HUES48 (cell line): ENCODE measurements around the gene OR2J3.
"Not testable (repeated sequence)": the region's sequence is repeated elsewhere in the genome, so short reads cannot be mapped to it uniquely, and the experiment has no call there.

Experiments
- H3K27ac ChIP-seq: one replicate; pipeline ENCODE4 v1.7.0; 2013; ENCODE audit warnings: low read depth, low read length, inconsistent platforms
- H3K27me3 ChIP-seq: 2 replicates; pipeline ENCODE4 v1.6.1; 2013; ENCODE audit warnings: mild to moderate bottlenecking, low read length; ENCODE audit not compliant: control insufficient read depth, insufficient read depth
- H3K36me3 ChIP-seq: 2 replicates; pipeline ENCODE4 v1.6.1; 2013; ENCODE audit warnings: low read length; ENCODE audit not compliant: control insufficient read depth, insufficient read depth
- H3K4me1 ChIP-seq: 2 replicates; pipeline ENCODE4 v1.6.1; 2013; ENCODE audit warnings: mild to moderate bottlenecking, low read length; ENCODE audit not compliant: control insufficient read depth, insufficient read depth
- H3K4me3 ChIP-seq: 2 replicates; pipeline ENCODE4 v1.5.1; 2013; ENCODE audit warnings: mild to moderate bottlenecking, low read depth, low read length
- H3K9ac ChIP-seq: 2 replicates; pipeline ENCODE4 v1.6.1; 2013; ENCODE audit warnings: mild to moderate bottlenecking, low read depth, low read length, moderate library complexity
- H3K9me3 ChIP-seq: 2 replicates; pipeline ENCODE4 v1.6.1; 2013; ENCODE audit warnings: low read length; ENCODE audit not compliant: control insufficient read depth, insufficient read depth

Gene OR2J3

DNA sequence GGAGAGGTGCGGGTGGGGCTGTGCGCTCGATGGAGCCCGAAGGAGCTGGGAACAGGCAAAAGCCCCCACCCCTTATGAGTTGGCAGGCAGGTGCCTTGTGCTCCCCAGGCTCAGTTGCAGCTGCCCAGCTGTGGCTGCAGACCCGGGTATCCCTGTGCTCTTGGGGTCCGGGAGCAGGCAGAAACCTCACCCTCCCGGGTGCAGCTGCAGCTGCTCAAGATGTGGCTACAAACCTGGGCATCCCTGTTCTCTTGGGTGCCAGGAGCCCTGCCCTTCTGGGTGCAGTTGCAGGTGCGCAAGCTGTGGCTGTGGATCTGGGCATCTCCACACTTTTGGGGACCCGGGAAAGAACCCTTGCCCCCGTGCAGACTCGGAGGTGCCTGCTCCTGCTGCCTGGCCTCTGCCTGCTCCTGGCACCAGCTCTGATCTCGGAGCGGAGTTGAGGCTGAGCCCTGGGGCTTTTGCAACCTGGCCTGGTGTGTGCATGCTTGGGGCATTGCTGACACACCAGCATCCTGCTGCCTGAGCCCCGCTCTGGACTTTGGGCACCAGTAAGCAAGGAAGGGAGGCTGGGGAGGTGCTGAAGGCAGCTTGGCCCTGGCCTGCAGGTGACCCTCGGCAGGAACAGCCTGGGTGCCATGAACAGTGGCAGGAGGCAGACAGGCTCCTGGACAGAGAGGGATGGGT, 21.6 kb downstream of the OR2J3 start:
- H3K4me1 ChIP-seq, result no peaks in the 10 kb centered on the region
- no peaks in the 10 kb centered on the region for H3K36me3 ChIP-seq
- H3K27me3 ChIP-seq, result no peaks in the 10 kb centered on the region
- no peak overlapping the region for H3K27ac ChIP-seq
- H3K4me3 ChIP-seq, result no peak overlapping the region
- H3K9ac ChIP-seq, result no peak overlapping the region
- H3K9me3 ChIP-seq, result no peaks in the 10 kb centered on the region

DNA sequence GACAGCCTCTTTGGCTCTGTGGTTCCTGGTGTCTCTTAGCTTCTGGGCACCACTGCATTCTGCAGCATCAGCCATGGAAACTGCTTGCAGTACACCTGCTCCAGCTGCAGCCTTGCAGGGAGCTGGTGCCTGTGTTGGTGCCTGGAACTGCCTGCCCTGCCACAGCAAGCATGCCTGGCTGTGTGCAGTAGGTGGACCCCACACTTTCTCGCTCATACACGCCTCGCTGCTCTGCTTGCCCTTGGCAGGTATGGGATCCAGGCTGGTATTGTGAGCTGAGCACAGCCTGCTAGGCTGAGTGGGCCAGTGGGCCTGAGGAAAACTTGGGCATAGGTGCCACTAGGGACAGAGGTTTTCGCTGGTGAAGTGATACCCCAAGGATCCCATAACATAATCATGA, 22.8 kb downstream of the OR2J3 start:
- Histone ChIP-seq H3K36me3 (no peaks in the 10 kb centered on the region), H3K9me3 (no peaks in the 10 kb centered on the region), H3K4me3 (no peak overlapping the region), H3K9ac (no peak overlapping the region), H3K27ac (no peak overlapping the region), H3K4me1 (no peaks in the 10 kb centered on the region), H3K27me3 (no peaks in the 10 kb centered on the region)

- no peaks in the 10 kb centered on the region for H3K36me3 ChIP-seq
- no peak overlapping the region for H3K27ac ChIP-seq
- H3K4me1 ChIP-seq, result no peaks in the 10 kb centered on the region
- H3K27me3 ChIP-seq, result no peaks in the 10 kb centered on the region
- H3K9ac ChIP-seq, result no peak overlapping the region
- H3K4me3 ChIP-seq, result no peak overlapping the region
- H3K9me3 ChIP-seq, result no peaks in the 10 kb centered on the region
These were observed 23.8 kb downstream of the OR2J3 start for GRCh38 chr6:29131691-29132090.

DNA sequence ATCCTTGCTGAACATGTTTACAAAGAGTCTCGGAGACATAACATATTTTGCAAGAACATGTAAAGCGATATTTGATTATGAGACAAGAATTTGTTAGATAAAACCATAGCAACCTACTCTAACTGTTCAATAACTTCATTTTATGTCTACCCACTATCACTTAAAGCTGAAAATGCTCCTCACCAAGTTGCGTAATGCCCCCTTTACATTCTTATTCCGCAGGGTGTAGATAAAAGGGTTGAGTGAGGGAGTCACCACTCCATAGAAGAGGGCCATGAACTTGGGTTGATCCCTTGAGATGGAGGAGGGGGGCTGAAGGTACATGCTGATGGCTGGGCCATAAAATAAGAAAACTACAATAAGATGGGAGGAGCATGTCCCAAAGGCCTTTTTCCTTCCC, 29.9 kb downstream of the OR2J3 start:
- Histone ChIP-seq H3K4me3 (no peak overlapping the region), H3K9me3 (peaks cover 6% of the 10 kb centered on the region; the same call in 1 of the 2 replicates), H3K4me1 (no peaks in the 10 kb centered on the region), H3K27me3 (no peaks in the 10 kb centered on the region), H3K36me3 (no peaks in the 10 kb centered on the region), H3K9ac (no peak overlapping the region), H3K27ac (no peak overlapping the region)

GRCh38 chr6:29141606-29142005, 33.7 kb downstream of the OR2J3 start:
- no peak overlapping the region for H3K27ac ChIP-seq
- no peak overlapping the region for H3K9ac ChIP-seq
- H3K4me3 ChIP-seq, result no peak overlapping the region
- no peaks in the 10 kb centered on the region; the same call in 1 of the 2 replicates for H3K4me1 ChIP-seq
- H3K36me3 ChIP-seq, result no peaks in the 10 kb centered on the region
- no peaks in the 10 kb centered on the region for H3K27me3 ChIP-seq
- H3K9me3 ChIP-seq, result peaks cover 20% of the 10 kb centered on the region

DNA sequence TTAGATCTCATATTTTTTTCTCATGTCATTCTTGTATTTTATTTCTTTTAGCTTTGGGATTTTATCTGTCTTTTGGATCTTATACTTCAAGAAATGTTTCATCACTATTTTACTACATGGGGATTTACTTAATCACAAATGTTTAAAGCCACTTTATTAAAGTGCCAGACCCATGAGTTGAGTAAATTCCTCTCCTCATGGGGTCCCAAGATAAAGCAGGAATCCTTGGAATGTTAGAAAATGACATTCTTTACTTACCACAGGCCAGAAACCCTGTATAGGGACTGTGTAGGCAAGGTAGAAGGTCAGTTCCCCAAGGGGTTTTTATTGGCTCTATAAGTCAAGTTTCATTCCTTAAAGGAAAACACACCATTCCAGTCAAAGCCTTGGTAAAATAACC, 34.5 kb downstream of the OR2J3 start:
- no peaks in the 10 kb centered on the region; the same call in 1 of the 2 replicates for H3K4me1 ChIP-seq
- H3K4me3 ChIP-seq, result no peak overlapping the region
- peaks cover 20% of the 10 kb centered on the region for H3K9me3 ChIP-seq
- no peak overlapping the region for H3K9ac ChIP-seq
- no peaks in the 10 kb centered on the region for H3K36me3 ChIP-seq
- no peak overlapping the region for H3K27ac ChIP-seq
- H3K27me3 ChIP-seq, result no peaks in the 10 kb centered on the region

DNA sequence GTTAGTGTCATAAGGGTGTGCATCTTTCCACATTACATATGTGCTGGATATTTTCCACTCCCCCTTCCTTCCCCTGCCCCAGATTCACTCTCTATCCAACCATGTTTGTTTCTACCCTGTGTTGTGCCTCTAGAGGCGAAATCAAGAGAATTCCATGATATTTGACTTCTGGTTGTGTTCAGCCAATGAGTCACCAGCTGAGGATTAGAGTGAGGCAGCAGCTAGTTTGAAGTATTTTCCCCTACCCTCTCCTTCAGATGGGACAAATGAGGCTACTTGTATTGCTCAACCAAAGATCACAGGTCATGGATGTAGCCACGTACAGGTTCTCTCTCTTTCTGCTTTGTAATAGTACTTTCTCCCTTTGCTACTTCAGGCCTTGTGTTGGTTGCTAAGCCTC, 38.3 kb downstream of the OR2J3 start:
- no peak overlapping the region for H3K9ac ChIP-seq
- peaks cover 20% of the 10 kb centered on the region for H3K9me3 ChIP-seq
- no peaks in the 10 kb centered on the region for H3K27me3 ChIP-seq
- H3K27ac ChIP-seq, result no peak overlapping the region
- H3K4me1 ChIP-seq, result no peaks in the 10 kb centered on the region; the same call in 1 of the 2 replicates
- no peak overlapping the region for H3K4me3 ChIP-seq
- H3K36me3 ChIP-seq, result no peaks in the 10 kb centered on the region

DNA sequence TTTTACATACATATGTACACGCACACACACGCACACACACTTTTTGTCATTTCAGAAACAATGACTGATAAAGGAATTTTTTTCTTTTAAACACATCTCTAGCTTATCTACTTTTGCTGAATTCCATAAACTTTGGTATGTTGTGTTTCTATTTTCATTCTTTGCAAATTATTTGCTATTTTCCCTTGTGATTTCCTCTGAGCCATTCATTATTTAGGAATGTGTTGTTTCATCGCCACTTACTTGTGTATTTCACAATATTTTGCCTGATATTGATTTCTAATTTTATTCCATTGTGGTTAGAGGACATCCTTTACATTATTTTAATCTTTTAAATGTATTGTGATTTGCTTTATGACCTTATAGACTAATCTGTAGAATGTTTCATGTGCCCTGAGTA, 39.2 kb downstream of the OR2J3 start:
- H3K27me3 ChIP-seq, result no peaks in the 10 kb centered on the region
- H3K4me1 ChIP-seq, result no peaks in the 10 kb centered on the region; the same call in 1 of the 2 replicates
- no peak overlapping the region for H3K9ac ChIP-seq
- peaks cover 20% of the 10 kb centered on the region for H3K9me3 ChIP-seq
- H3K36me3 ChIP-seq, result no peaks in the 10 kb centered on the region
- no peak overlapping the region for H3K27ac ChIP-seq
- no peak overlapping the region for H3K4me3 ChIP-seq

- H3K9ac ChIP-seq, H3K27ac ChIP-seq, H3K9me3 ChIP-seq, H3K4me3 ChIP-seq, H3K27me3 ChIP-seq, H3K36me3 ChIP-seq, H3K4me1 ChIP-seq: not testable (repeated sequence)
These were observed 41.6 kb downstream of the OR2J3 start for GRCh38 chr6:29149444-29149843.

DNA sequence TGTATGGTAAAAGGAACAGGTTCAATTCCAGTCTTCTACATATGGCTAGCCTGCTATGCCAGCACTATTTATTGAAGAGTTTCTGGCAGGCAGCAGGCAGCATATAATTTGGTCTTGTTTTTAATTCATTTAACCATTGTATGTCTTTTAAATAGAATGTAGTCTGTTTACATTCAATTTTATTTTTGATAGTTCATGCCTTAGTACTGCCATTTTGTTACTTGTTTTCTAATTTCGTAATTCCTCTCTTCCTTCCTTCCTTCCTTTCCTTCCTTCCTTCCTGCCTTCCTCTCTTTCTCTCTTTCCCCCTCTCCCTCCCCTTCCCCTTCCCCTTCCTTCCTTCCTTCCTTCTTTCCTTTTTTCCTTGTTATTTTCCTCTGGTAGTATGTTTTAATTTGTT, 45.2 kb downstream of the OR2J3 start:
- H3K4me1 ChIP-seq, result no peaks in the 10 kb centered on the region
- H3K9ac ChIP-seq, result no peak overlapping the region
- H3K27ac ChIP-seq, result no peak overlapping the region
- no peaks in the 10 kb centered on the region for H3K36me3 ChIP-seq
- H3K9me3 ChIP-seq, result no peaks in the 10 kb centered on the region
- H3K27me3 ChIP-seq, result no peaks in the 10 kb centered on the region
- H3K4me3 ChIP-seq, result no peak overlapping the region

DNA sequence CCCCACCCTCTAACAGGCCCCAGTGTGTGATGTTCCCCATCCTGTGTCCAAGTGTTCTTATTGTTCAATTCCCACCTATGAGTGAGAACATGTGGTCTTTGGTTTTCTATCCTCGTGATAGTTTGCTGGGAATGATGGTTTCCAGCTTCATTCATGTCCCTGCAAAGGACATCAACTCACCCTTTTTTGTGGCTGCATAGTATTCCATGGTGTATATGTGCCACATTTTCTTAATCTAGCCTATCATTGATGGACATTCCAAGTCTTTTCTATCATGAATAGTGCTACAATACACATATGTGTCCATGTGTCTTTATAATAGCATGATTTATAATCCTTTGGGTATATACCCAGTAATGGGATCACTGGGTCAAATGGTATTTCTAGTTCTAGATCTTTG, 47.3 kb downstream of the OR2J3 start:
- not testable (repeated sequence) for H3K9me3 ChIP-seq, H3K36me3 ChIP-seq, H3K4me3 ChIP-seq, H3K4me1 ChIP-seq, H3K27me3 ChIP-seq, H3K9ac ChIP-seq, H3K27ac ChIP-seq
